ENCODE measurements around the gene TBXT.

TBXT gene

GRCh38 chr6:166167801-166168615, at the start of gene TBXT:
Gene TBXT, minus strand, starts transcription at chr6:166167851. Its CDS starts 260 bp downstream, at chr6:166167591.
- ChIA-PET CTCF (no interaction called here), POLR2A (interaction anchor here (1.2 kb wide), 1 partner anchor 175 kb away, joined by 3 read pairs; no protein-coding TSS in a partner anchor)
- no peak for TF ChIP-seq FOXA1 (IDR thresholded peaks at IDR 0.05)
- TF ChIP-seq CTBP1 (IDR thresholded peaks at IDR 0.05; ENCODE audit: borderline replicate concordance), result no peak
- no peak for TF ChIP-seq BHLHE40 (IDR thresholded peaks at IDR 0.05; ENCODE audit: borderline replicate concordance)
- TF ChIP-seq TARDBP (IDR thresholded peaks at IDR 0.05), result no peak
- TF ChIP-seq ELF4 (IDR thresholded peaks at IDR 0.05), result no peak
- TF ChIP-seq ZNF384 (IDR thresholded peaks at IDR 0.05), result no peak
- no peak for TF ChIP-seq HDGF (IDR thresholded peaks at IDR 0.05; ENCODE audit: borderline replicate concordance)
- no peak for TF ChIP-seq PKNOX1 (IDR thresholded peaks at IDR 0.05)
- TF ChIP-seq LEF1 (IDR thresholded peaks at IDR 0.05; ENCODE audit: borderline replicate concordance), result no peak
- no peak for TF ChIP-seq ARNT (IDR thresholded peaks at IDR 0.05)
- no peak for TF ChIP-seq NFRKB (IDR thresholded peaks at IDR 0.05)
- no peak for TF ChIP-seq SP1 (IDR thresholded peaks at IDR 0.05)
- TF ChIP-seq FOXM1 (IDR thresholded peaks at IDR 0.05; ENCODE audit: borderline replicate concordance), result no peak
- no peak for TF ChIP-seq L3MBTL2 (conservative IDR thresholded peaks at IDR 0.05)
- no peak for DNase-seq (ENCODE audit: extremely low spot score)

- no peak for TF ChIP-seq CTBP1 (IDR thresholded peaks at IDR 0.05; ENCODE audit: borderline replicate concordance)
- no peak for TF ChIP-seq SUZ12 (IDR thresholded peaks at IDR 0.05)
- TF ChIP-seq NFRKB (IDR thresholded peaks at IDR 0.05), result no peak
- TF ChIP-seq TARDBP (IDR thresholded peaks at IDR 0.05), result no peak
- no peak for TF ChIP-seq FOXK2 (IDR thresholded peaks at IDR 0.05)
- TF ChIP-seq ELF4 (IDR thresholded peaks at IDR 0.05), result no peak
- TF ChIP-seq ZNF384 (IDR thresholded peaks at IDR 0.05), result no peak
- TF ChIP-seq HDGF (IDR thresholded peaks at IDR 0.05; ENCODE audit: borderline replicate concordance), result no peak
- TF ChIP-seq FOXM1 (IDR thresholded peaks at IDR 0.05; ENCODE audit: borderline replicate concordance), result no peak
- no peak for TF ChIP-seq L3MBTL2 (conservative IDR thresholded peaks at IDR 0.05)
- no peak for TF ChIP-seq ARNT (IDR thresholded peaks at IDR 0.05)
- no peak for TF ChIP-seq BHLHE40 (IDR thresholded peaks at IDR 0.05; ENCODE audit: borderline replicate concordance)
- TF ChIP-seq SP1 (IDR thresholded peaks at IDR 0.05), result no peak
- TF ChIP-seq FOXA1 (IDR thresholded peaks at IDR 0.05), result no peak
- TF ChIP-seq LEF1 (IDR thresholded peaks at IDR 0.05; ENCODE audit: borderline replicate concordance), result no peak
- no peak for TF ChIP-seq PKNOX1 (IDR thresholded peaks at IDR 0.05)
- ChIA-PET POLR2A (no interaction called here), CTCF (no interaction called here)
- no peak for DNase-seq (ENCODE audit: extremely low spot score)
Measured at GRCh38 chr6:166207284-166207561, 39.6 kb upstream of the TBXT start.

- TF ChIP-seq TARDBP (IDR thresholded peaks at IDR 0.05) (no peak), ZNF384 (IDR thresholded peaks at IDR 0.05) (no peak), ELF4 (IDR thresholded peaks at IDR 0.05) (no peak), PKNOX1 (IDR thresholded peaks at IDR 0.05) (no peak), HDGF (IDR thresholded peaks at IDR 0.05; ENCODE audit: borderline replicate concordance) (no peak), FOXM1 (IDR thresholded peaks at IDR 0.05; ENCODE audit: borderline replicate concordance) (no peak), LEF1 (IDR thresholded peaks at IDR 0.05; ENCODE audit: borderline replicate concordance) (no peak), L3MBTL2 (conservative IDR thresholded peaks at IDR 0.05) (no peak), ARNT (IDR thresholded peaks at IDR 0.05) (no peak), NFRKB (IDR thresholded peaks at IDR 0.05) (no peak), FOXA1 (IDR thresholded peaks at IDR 0.05) (no peak), SUZ12 (IDR thresholded peaks at IDR 0.05) (no peak), BHLHE40 (IDR thresholded peaks at IDR 0.05; ENCODE audit: borderline replicate concordance) (no peak), FOXK2 (IDR thresholded peaks at IDR 0.05) (no peak), SP1 (IDR thresholded peaks at IDR 0.05) (no peak), CTBP1 (IDR thresholded peaks at IDR 0.05; ENCODE audit: borderline replicate concordance) (no peak)
- POLR2A ChIA-PET, result no interaction called here
- CTCF ChIA-PET, result no interaction called here
- no peak for DNase-seq (ENCODE audit: extremely low spot score)
Measured at GRCh38 chr6:166206510-166207283, 39.0 kb upstream of the TBXT start.

GRCh38 chr6:166206066-166206465, 38.4 kb upstream of the TBXT start:
- no peak for TF ChIP-seq FOXK2 (IDR thresholded peaks at IDR 0.05)
- no peak for TF ChIP-seq ARNT (IDR thresholded peaks at IDR 0.05)
- no peak for TF ChIP-seq HDGF (IDR thresholded peaks at IDR 0.05; ENCODE audit: borderline replicate concordance)
- ChIA-PET POLR2A (no interaction called here), CTCF (no interaction called here)
- no peak for DNase-seq (ENCODE audit: extremely low spot score)

- DNase-seq (ENCODE audit: extremely low spot score), result peak; percentile 28
- ChIA-PET CTCF (no interaction called here), POLR2A (no interaction called here)
- TF ChIP-seq SUZ12 (IDR thresholded peaks at IDR 0.05) (no peak), ZNF384 (IDR thresholded peaks at IDR 0.05) (no peak), FOXK2 (IDR thresholded peaks at IDR 0.05) (no peak), L3MBTL2 (conservative IDR thresholded peaks at IDR 0.05) (no peak), ARNT (IDR thresholded peaks at IDR 0.05) (no peak)
Measured at GRCh38 chr6:166204852-166205650, 37.4 kb upstream of the TBXT start.
